ENCODE measurements around the gene MGA. TPM values are rescaled to one million over a fixed set of nuclear protein-coding genes. Genes with fewer than 3 reads are reported as not detected.

The MGA gene
- total RNA-seq, 3 donors from 2014 or later, result 37.8 to 70.2 (median 65.9) TPM

DNA sequence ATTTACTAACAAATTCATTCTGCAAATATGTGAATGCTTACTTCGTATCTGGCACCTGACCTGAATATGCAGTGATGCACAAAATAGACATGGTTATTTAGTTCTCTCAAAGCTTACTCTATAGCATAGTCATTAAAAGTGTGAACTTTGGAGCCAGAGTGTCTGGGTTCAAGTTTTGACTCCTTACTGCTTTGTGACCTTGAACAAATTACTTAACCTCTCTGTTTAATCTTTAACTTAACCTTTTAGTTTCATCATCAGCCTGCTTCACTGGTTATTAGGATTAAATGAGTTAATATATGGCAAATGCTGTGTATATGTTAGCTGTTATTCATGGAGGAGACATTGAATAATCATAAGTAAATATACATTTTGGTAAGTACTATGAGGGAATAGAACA lies 12.1 kb upstream of the MGA start:
- Histone ChIP-seq H3K9me3 (no peaks in the 10 kb centered on the region), H3K27me3 (no peaks in the 10 kb centered on the region), H3K36me3 (no peaks in the 10 kb centered on the region), H3K4me3 (no peak overlapping the region), H3K4me1 (no peaks in the 10 kb centered on the region), H3K27ac (no peak overlapping the region)
- DNase-seq (ENCODE audit: low spot score in 2 of 2), result no peak
- TF ChIP-seq POLR2AphosphoS5 (IDR thresholded peaks at IDR 0.05) (no peak), POLR2A (IDR thresholded peaks at IDR 0.05) (no peak)
- TF ChIP-seq, protein P1, sequence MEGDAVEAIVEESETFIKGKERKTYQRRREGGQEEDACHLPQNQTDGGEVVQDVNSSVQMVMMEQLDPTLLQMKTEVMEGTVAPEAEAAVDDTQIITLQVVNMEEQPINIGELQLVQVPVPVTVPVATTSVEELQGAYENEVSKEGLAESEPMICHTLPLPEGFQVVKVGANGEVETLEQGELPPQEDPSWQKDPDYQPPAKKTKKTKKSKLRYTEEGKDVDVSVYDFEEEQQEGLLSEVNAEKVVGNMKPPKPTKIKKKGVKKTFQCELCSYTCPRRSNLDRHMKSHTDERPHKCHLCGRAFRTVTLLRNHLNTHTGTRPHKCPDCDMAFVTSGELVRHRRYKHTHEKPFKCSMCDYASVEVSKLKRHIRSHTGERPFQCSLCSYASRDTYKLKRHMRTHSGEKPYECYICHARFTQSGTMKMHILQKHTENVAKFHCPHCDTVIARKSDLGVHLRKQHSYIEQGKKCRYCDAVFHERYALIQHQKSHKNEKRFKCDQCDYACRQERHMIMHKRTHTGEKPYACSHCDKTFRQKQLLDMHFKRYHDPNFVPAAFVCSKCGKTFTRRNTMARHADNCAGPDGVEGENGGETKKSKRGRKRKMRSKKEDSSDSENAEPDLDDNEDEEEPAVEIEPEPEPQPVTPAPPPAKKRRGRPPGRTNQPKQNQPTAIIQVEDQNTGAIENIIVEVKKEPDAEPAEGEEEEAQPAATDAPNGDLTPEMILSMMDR (IDR thresholded peaks at IDR 0.05), result no peak
- intact Hi-C loops (cut with DNase I; ENCODE audit: low total_unique reads), result no loop called here

- intact Hi-C loops (cut with DNase I; ENCODE audit: low total_unique reads), result no loop called here
- H3K9me3 ChIP-seq, result no peaks in the 10 kb centered on the region
- TF ChIP-seq POLR2AphosphoS5 (IDR thresholded peaks at IDR 0.05) (no peak), POLR2A (IDR thresholded peaks at IDR 0.05) (no peak)
- TF ChIP-seq, protein P1 (IDR thresholded peaks at IDR 0.05), result no peak
- no peak overlapping the region for H3K4me3 ChIP-seq
- H3K36me3 ChIP-seq, result no peaks in the 10 kb centered on the region
- no peaks in the 10 kb centered on the region for H3K27me3 ChIP-seq
- no peak for DNase-seq (ENCODE audit: low spot score in 2 of 2)
- H3K4me1 ChIP-seq, result no peaks in the 10 kb centered on the region
- H3K27ac ChIP-seq, result no peak overlapping the region
These were observed 11.4 kb upstream of the MGA start for GRCh38 chr15:41648770-41649169.

DNA sequence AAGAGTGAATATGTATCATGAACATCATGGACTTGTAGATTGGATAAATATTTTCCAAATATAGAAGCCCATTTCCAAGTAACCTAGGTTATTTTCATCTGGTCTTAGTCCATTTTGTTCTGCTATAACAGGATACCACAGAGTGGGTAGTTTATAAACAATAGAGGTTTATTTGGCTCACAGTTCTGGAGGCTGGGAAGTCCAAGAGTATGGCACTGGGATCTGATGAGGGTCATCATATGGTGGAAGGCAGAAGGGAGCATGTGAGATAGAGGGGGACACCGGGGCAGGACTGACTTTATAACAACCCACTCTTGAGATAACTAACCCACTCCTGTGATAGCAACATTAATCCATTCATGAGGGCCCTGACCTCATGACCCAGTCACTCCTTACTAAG lies 9.4 kb upstream of the MGA start:
- H3K27ac ChIP-seq, result no peak overlapping the region
- H3K27me3 ChIP-seq, result no peaks in the 10 kb centered on the region
- H3K36me3 ChIP-seq, result no peaks in the 10 kb centered on the region
- no peaks in the 10 kb centered on the region for H3K9me3 ChIP-seq
- DNase-seq (ENCODE audit: low spot score in 2 of 2), result no peak
- TF ChIP-seq POLR2AphosphoS5 (IDR thresholded peaks at IDR 0.05) (no peak), POLR2A (IDR thresholded peaks at IDR 0.05) (no peak)
- TF ChIP-seq, protein P1 (IDR thresholded peaks at IDR 0.05), result no peak
- no peaks in the 10 kb centered on the region for H3K4me1 ChIP-seq
- intact Hi-C loops (cut with DNase I; ENCODE audit: low total_unique reads), result no loop called here
- H3K4me3 ChIP-seq, result no peak overlapping the region

DNA sequence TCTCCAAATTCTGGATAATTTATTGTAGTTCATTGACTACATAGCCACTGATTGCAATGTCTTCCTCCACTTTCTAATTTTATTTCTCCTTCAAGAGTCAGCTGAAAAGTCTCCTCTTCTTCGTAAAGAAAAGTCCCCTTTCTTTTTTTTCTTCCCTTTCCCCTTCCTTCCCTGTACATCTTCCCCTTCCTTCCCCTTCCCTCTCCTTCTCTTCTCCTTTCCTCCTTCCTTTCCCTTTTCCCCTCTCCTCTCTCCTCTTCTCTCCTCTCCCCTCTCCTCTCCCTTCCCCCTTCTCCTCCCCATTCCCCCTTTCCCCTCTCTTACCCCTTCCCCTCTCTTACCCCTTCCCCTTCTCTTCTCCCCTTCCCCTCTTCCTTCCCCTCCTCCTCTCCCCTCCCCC lies 8.8 kb upstream of the MGA start:
- intact Hi-C loops (cut with DNase I; ENCODE audit: low total_unique reads), result no loop called here
- no peaks in the 10 kb centered on the region for H3K27me3 ChIP-seq
- no peak overlapping the region for H3K27ac ChIP-seq
- TF ChIP-seq POLR2A (IDR thresholded peaks at IDR 0.05) (no peak), POLR2AphosphoS5 (IDR thresholded peaks at IDR 0.05) (no peak)
- TF ChIP-seq, protein P1 (IDR thresholded peaks at IDR 0.05), result no peak
- H3K36me3 ChIP-seq, result no peaks in the 10 kb centered on the region
- H3K4me3 ChIP-seq, result no peak overlapping the region
- no peak for DNase-seq (ENCODE audit: low spot score in 2 of 2)
- H3K4me1 ChIP-seq, result no peaks in the 10 kb centered on the region
- no peaks in the 10 kb centered on the region for H3K9me3 ChIP-seq

- Histone ChIP-seq H3K9me3 (no peaks in the 10 kb centered on the region), H3K36me3 (no peaks in the 10 kb centered on the region), H3K4me3 (no peak overlapping the region), H3K27me3 (no peaks in the 10 kb centered on the region), H3K27ac (no peak overlapping the region), H3K4me1 (no peaks in the 10 kb centered on the region)
- intact Hi-C loops (cut with DNase I; ENCODE audit: low total_unique reads), result no loop called here
- TF ChIP-seq POLR2AphosphoS5 (IDR thresholded peaks at IDR 0.05), result no peak
- no peak for TF ChIP-seq POLR2A (IDR thresholded peaks at IDR 0.05)
- TF ChIP-seq, protein P1 (IDR thresholded peaks at IDR 0.05), result no peak
- DNase-seq (ENCODE audit: low spot score in 2 of 2), result no peak
These were observed 6.4 kb upstream of the MGA start for GRCh38 chr15:41653760-41654159.

Data from breast epithelium (tissue), 4 donors.